HEK293 (cell line): Measurements from ENCODE around the gene ANKRD40.
A peak's percentile ranks its signal among the peaks of the same experiment; 100 is the strongest.

ENCODE experiments used
- CTCF ChIA-PET: fragments of 350-600 bp; formaldehyde crosslinking; extraction: SDS; loops from one replicate; lab custom pipeline; 2021; ENCODE audit warnings: antibody characterized with exemption; lab: Yijun Ruan, JAX
- POLR2A ChIA-PET: fragments of 300-600 bp; formaldehyde crosslinking; extraction: SDS; loops from one replicate; lab custom pipeline; 2020; ENCODE audit warnings: antibody characterized with exemption, inconsistent platforms; lab: Yijun Ruan, JAX
- H3K27ac ChIP-seq: fragments of 200-500 bp; sonication (Bioruptor generic); 2 replicates; pipeline ENCODE4 v1.5.1; 2014; ENCODE audit warnings: low read depth, low read length, control low read depth, inconsistent platforms; ENCODE audit errors: extremely low read depth
- H3K36me3 ChIP-seq, 2 experiments: fragments of 200-500 bp in 1 of 2; sonication (Bioruptor generic) in 1 of 2; 1 replicate in 1 of 2; 2 replicates in 1 of 2; pipeline ENCODE4 v1.5.1; 2014 to 2017; ENCODE audit warnings: inconsistent platforms in 2 of 2, low read length in 2 of 2; ENCODE audit not compliant: control insufficient read depth in 2 of 2, insufficient read depth in 1 of 2
- H3K4me1 ChIP-seq: fragments of 200-500 bp; sonication (Bioruptor generic); 2 replicates; pipeline ENCODE4 v1.5.1; 2014; ENCODE audit warnings: mild to moderate bottlenecking, low read length, inconsistent platforms; ENCODE audit not compliant: control insufficient read depth, insufficient read depth
- H3K4me3 ChIP-seq: 2 replicates; pipeline ENCODE4 v1.5.1; 2011; ENCODE audit warnings: low read depth, mild to moderate bottlenecking, control low read depth, low read length, moderate library complexity
- H3K9me3 ChIP-seq: fragments of 200-500 bp; sonication (Bioruptor generic); 2 replicates; pipeline ENCODE4 v1.5.1; 2014; ENCODE audit warnings: low read depth, low read length, inconsistent platforms; ENCODE audit not compliant: control insufficient read depth, insufficient read depth
- GLIS2 ChIP-seq: fragments of 450-650 bp; formaldehyde crosslinking; IDR thresholded peaks from 2 replicates; pipeline ENCODE4 v1.5.1; 2016; ENCODE audit warnings: missing biosample characterization, missing genetic modification characterization
- HOXC10 ChIP-seq: sonication (generic); formaldehyde crosslinking; IDR thresholded peaks from 2 replicates; pipeline ENCODE4 v1.8.1; 2023; ENCODE audit warnings: mild to moderate bottlenecking, missing genetic modification reagents
- MYNN ChIP-seq: fragments of 450-650 bp; formaldehyde crosslinking; IDR thresholded peaks from 2 replicates; pipeline ENCODE4 v1.5.1; 2016; ENCODE audit warnings: missing biosample characterization, missing genetic modification characterization, borderline replicate concordance
- PRDM6 ChIP-seq: fragments of 450-650 bp; formaldehyde crosslinking; IDR thresholded peaks from 2 replicates; pipeline ENCODE4 v1.5.1; 2017; ENCODE audit warnings: missing biosample characterization, missing genetic modification characterization
- ZNF138 ChIP-seq: fragments of 450-650 bp; formaldehyde crosslinking; IDR thresholded peaks from 2 replicates; pipeline ENCODE4 v1.5.1; 2016; ENCODE audit warnings: missing biosample characterization, missing genetic modification characterization, borderline replicate concordance
- ZNF140 ChIP-seq: fragments of 450-650 bp; formaldehyde crosslinking; IDR thresholded peaks from 2 replicates; pipeline ENCODE4 v1.5.1; 2016; ENCODE audit warnings: missing biosample characterization, missing genetic modification characterization
- ZNF18 ChIP-seq: fragments of 450-650 bp; formaldehyde crosslinking; IDR thresholded peaks from 2 replicates; pipeline ENCODE4 v1.5.1; 2016; ENCODE audit warnings: missing biosample characterization, missing genetic modification characterization
- ZNF23 ChIP-seq: fragments of 450-650 bp; formaldehyde crosslinking; IDR thresholded peaks from 2 replicates; pipeline ENCODE4 v1.5.1; 2016; ENCODE audit warnings: missing biosample characterization, missing genetic modification characterization, borderline replicate concordance
- ZNF239 ChIP-seq: fragments of 450-650 bp; formaldehyde crosslinking; IDR thresholded peaks from 2 replicates; pipeline ENCODE4 v1.5.1; 2016; ENCODE audit warnings: missing biosample characterization, missing genetic modification characterization
- ZNF529 ChIP-seq: fragments of 450-650 bp; formaldehyde crosslinking; IDR thresholded peaks from 2 replicates; pipeline ENCODE4 v1.5.1; 2017; ENCODE audit warnings: missing genetic modification characterization, missing biosample characterization; ENCODE audit not compliant: insufficient replicate concordance
- ZNF670 ChIP-seq: fragments of 450-650 bp; formaldehyde crosslinking; IDR thresholded peaks from 2 replicates; pipeline ENCODE4 v1.5.1; 2016; ENCODE audit warnings: missing biosample characterization, missing genetic modification characterization, low read depth
- TF ChIP-seq, protein P1 (sequence below): fragments of 450-650 bp; formaldehyde crosslinking; IDR thresholded peaks from 2 replicates; pipeline ENCODE4 v1.5.1; 2017; ENCODE audit warnings: missing biosample characterization, missing genetic modification characterization
- TF ChIP-seq, protein P2 (sequence below): fragments of 450-650 bp; formaldehyde crosslinking; IDR thresholded peaks from 2 replicates; pipeline ENCODE4 v1.5.1; 2016; ENCODE audit warnings: missing biosample characterization, missing genetic modification characterization
- TF ChIP-seq, protein P3 (sequence below): fragments of 450-650 bp; formaldehyde crosslinking; IDR thresholded peaks from 2 replicates; pipeline ENCODE4 v1.5.1; 2017; ENCODE audit warnings: missing biosample characterization, missing genetic modification characterization

The ANKRD40 gene

GRCh38 chr17:50657054-50657453 is 50.7 kb downstream of the ANKRD40 start (continued):
- TF ChIP-seq, protein P1, sequence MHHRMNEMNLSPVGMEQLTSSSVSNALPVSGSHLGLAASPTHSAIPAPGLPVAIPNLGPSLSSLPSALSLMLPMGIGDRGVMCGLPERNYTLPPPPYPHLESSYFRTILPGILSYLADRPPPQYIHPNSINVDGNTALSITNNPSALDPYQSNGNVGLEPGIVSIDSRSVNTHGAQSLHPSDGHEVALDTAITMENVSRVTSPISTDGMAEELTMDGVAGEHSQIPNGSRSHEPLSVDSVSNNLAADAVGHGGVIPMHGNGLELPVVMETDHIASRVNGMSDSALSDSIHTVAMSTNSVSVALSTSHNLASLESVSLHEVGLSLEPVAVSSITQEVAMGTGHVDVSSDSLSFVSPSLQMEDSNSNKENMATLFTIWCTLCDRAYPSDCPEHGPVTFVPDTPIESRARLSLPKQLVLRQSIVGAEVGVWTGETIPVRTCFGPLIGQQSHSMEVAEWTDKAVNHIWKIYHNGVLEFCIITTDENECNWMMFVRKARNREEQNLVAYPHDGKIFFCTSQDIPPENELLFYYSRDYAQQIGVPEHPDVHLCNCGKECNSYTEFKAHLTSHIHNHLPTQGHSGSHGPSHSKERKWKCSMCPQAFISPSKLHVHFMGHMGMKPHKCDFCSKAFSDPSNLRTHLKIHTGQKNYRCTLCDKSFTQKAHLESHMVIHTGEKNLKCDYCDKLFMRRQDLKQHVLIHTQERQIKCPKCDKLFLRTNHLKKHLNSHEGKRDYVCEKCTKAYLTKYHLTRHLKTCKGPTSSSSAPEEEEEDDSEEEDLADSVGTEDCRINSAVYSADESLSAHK (tag by site-specific recombination) = no peak
- TF ChIP-seq, protein P2, sequence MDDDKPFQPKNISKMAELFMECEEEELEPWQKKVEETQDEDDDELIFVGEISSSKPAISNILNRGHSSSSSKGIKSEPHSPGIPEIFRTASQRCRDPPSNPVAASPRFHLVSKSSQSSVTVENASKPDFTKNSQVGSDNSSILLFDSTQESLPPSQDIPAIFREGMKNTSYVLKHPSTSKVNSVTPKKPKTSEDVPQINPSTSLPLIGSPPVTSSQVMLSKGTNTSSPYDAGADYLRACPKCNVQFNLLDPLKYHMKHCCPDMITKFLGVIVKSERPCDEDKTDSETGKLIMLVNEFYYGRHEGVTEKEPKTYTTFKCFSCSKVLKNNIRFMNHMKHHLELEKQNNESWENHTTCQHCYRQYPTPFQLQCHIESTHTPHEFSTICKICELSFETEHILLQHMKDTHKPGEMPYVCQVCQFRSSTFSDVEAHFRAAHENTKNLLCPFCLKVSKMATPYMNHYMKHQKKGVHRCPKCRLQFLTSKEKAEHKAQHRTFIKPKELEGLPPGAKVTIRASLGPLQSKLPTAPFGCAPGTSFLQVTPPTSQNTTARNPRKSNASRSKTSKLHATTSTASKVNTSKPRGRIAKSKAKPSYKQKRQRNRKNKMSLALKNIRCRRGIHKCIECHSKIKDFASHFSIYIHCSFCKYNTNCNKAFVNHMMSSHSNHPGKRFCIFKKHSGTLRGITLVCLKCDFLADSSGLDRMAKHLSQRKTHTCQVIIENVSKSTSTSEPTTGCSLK (tag by site-specific recombination) = no peak
- no peak for TF ChIP-seq GLIS2
- no peak for TF ChIP-seq ZNF239 (tag by site-specific recombination)
- TF ChIP-seq MYNN (tag by site-specific recombination) = no peak
- TF ChIP-seq ZNF140 = no peak
- no peak for TF ChIP-seq HOXC10
- TF ChIP-seq ZNF138 (tag by site-specific recombination) = no peak
- no peak for TF ChIP-seq ZNF670 (tag by site-specific recombination)
- TF ChIP-seq PRDM6 (tag by site-specific recombination) = no peak
- no peak for TF ChIP-seq ZNF23 (tag by site-specific recombination)
- TF ChIP-seq, all 188 proteins: peak for 0

GRCh38 chr17:50656509-50656908 is 51.2 kb downstream of the ANKRD40 start:
- POLR2A ChIA-PET = no interaction called here
- H3K9me3 ChIP-seq = no peaks in the 10 kb centered on the region
- H3K27ac ChIP-seq = no peak overlapping the region
- no peak for TF ChIP-seq ZNF529 (tag by site-specific recombination)
- TF ChIP-seq, all 188 proteins: peak for 0
- H3K4me3 ChIP-seq = no peak overlapping the region
- CTCF ChIA-PET = interaction anchor here (0.5 kb wide), 1 partner anchor 289 kb away, joined by 3 read pairs; no protein-coding TSS in a partner anchor
- H3K4me1 ChIP-seq = no peaks in the 10 kb centered on the region; the same call in 1 of the 2 replicates
- no peaks in the 10 kb centered on the region for H3K36me3 ChIP-seq

DNA sequence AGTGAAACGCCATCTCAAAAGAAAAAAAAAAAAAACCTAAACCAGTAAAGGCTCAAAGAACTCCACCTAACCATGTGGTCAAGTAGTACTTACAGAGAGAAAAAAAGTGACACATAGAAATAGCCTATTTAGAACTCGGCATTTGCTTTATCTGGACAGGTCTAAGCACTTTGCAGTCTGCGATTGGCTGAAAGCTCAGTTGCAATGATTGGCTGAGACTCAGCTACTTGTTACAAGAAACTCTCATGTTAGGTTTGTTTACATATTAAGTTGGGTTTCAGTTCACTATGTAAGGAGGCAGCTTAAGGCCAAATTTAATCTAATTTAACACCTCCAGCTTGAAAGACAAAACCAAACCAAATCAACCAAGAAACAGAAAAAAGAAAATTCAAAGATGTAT is 54.0 kb downstream of the ANKRD40 start:
- Histone ChIP-seq H3K4me3 (no peak overlapping the region), H3K4me1 (no peaks in the 10 kb centered on the region), H3K36me3 (no peaks in the 10 kb centered on the region), H3K27ac (no peak overlapping the region)
- POLR2A ChIA-PET = interaction anchor here (0.6 to 1.1 kb wide), 2 partner anchors 8 to 342 kb away, joined by 3 to 4 read pairs; no protein-coding TSS in a partner anchor
- 0 out of 2 replicates have a peak, but pooled peaks have one; percentile 4 for TF ChIP-seq ZNF18 (tag by site-specific recombination)
- TF ChIP-seq, protein P3, sequence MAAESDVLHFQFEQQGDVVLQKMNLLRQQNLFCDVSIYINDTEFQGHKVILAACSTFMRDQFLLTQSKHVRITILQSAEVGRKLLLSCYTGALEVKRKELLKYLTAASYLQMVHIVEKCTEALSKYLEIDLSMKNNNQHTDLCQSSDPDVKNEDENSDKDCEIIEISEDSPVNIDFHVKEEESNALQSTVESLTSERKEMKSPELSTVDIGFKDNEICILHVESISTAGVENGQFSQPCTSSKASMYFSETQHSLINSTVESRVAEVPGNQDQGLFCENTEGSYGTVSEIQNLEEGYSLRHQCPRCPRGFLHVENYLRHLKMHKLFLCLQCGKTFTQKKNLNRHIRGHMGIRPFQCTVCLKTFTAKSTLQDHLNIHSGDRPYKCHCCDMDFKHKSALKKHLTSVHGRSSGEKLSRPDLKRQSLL (tag by site-specific recombination) = no peak
- TF ChIP-seq, all 188 proteins: peak for 1
- CTCF ChIA-PET = interaction anchor here (0.6 to 2.4 kb wide), 4 partner anchors 12 to 152 kb away, joined by 3 to 9 read pairs (median 4); no protein-coding TSS in a partner anchor
- no peaks in the 10 kb centered on the region for H3K9me3 ChIP-seq
